Measurements from ENCODE around the gene RPL10.
A peak's percentile ranks its signal among the peaks of the same experiment; 100 is the strongest.
"Not testable (repeated sequence)": the region's sequence is repeated elsewhere in the genome, so short reads cannot be mapped to it uniquely, and the experiment has no call there.

Gene RPL10

DNA sequence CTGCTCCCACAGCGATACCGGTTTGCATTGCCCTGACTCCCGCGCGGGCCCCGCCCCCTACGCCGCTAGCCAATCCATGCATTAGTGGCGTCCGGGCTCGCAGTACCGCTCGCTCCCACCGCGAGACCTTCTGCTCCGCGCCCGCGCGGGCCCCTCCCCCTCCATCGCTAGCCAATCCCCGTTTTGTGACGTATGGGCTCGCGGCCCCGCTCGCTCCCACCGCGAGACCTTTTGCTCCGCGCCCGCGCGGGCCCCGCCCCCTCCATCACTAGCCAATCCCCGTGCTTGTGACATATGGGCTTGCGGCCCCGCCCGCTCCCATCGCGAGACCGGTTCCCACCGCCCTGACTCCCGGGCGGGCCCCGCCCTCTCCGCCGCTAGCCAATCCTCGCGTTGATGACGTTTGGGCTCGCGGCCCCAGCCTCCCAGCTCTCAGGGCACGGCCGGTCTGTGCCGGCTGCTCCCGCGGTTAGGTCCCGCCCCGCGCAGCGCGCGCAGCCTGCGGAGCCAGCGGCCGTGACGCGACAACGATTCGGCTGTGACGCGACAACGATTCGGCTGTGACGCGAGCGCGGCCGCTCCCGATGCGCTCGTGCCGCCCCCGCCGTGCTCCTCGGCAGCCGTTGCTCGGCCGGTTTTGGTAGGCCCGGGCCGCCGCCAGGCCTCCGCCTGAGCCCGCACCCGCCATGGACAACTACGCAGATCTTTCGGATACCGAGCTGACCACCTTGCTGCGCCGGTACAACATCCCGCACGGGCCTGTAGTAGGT is 19.2 kb upstream of the RPL10 start, which contains the start of gene EMD:
EMD (plus strand) TSS at position 497 of the 770 bp plus-strand sequence; CDS start at position 687, 190 bp downstream.
- DNase-seq, result peak; percentile 86 to 89

DNA sequence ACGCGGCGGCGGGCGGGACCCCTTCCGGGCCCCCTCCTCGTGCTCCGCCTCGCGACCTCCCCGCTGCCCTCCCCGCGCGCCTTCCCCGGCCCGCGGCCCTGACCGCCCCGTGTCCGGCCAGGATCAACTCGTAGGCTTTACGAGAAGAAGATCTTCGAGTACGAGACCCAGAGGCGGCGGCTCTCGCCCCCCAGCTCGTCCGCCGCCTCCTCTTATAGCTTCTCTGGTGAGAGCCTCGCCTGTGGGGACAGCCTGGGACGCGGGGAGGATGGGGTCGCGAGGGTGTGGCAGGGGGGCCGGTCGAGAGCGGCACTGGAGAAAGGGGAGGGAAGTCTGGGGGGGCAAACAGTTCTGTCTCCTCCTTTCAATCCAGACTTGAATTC is 18.6 kb upstream of the RPL10 start:
- no peak for DNase-seq

DNA sequence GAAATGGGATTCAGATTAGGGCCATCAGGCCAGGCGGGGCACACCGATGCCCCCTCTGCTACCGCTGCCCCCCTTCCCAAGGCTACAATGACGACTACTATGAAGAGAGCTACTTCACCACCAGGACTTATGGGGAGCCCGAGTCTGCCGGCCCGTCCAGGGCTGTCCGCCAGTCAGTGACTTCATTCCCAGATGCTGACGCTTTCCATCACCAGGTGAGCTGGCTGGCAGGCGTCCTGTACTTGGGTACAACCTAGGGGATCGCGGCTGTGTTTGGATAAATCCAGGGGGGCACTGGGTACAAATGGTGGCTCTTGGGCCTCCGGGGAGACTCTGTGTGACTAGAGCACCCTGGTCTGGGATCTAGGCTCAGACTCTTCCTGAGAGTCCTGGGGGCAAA is 18.0 kb upstream of the RPL10 start:
- DNase-seq, result no peak

DNA sequence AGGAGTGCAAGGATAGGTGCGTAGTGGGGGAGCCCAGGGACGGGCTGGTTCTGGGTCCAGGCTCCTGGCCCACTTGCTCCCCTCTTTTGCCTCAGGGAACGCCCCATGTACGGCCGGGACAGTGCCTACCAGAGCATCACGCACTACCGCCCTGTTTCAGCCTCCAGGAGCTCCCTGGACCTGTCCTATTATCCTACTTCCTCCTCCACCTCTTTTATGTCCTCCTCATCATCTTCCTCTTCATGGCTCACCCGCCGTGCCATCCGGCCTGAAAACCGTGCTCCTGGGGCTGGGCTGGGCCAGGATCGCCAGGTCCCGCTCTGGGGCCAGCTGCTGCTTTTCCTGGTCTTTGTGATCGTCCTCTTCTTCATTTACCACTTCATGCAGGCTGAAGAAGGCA is 17.4 kb upstream of the RPL10 start:
- no peak for DNase-seq

DNA sequence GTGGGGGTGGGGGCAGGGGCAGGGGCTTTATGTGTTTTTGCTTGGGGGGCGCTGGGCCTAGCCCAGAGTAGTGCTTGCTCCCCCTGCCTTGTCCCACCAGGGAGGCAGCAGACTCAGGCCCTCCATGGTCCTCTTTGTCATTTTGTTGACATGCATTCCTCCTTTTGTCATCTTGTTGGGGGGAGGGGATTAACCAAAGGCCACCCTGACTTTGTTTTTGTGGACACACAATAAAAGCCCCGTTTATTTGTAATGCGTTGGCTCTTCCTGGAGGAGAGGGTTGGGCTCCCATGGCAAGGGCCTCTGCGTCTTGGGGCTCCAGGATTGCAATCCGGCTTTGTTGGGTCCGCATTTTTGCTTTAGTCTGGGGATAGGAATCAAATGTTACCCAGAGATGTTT is 16.9 kb upstream of the RPL10 start:
- no peak for DNase-seq

DNA sequence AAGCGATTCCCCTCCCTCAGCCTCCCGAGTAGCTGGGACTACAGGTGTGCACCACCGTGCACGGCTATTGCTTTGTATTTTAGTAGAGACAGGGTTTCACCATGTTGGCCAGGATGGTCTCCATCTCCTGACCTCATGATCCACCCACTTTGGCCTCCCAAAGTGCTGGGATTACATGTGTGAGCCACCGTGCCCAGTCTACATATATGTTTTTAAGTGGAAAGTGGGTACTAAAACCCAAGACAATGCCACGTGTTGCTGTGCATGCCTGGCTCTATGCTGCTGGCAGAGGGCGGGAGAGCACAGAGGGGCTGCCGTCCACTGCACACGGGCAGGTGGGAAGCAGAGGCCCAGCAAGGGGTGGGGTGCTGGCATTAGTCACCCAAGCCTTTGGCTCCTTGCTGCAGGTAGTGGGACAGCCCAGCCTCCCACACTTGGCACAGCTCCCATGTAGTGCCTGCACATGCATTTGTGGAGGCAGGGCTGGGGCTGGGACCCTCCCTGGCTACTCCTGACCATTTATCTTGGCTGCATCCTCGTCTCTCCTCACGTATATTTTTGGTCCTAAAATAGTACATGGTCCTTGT is 15.6 kb upstream of the RPL10 start:
- no peak for DNase-seq

DNA sequence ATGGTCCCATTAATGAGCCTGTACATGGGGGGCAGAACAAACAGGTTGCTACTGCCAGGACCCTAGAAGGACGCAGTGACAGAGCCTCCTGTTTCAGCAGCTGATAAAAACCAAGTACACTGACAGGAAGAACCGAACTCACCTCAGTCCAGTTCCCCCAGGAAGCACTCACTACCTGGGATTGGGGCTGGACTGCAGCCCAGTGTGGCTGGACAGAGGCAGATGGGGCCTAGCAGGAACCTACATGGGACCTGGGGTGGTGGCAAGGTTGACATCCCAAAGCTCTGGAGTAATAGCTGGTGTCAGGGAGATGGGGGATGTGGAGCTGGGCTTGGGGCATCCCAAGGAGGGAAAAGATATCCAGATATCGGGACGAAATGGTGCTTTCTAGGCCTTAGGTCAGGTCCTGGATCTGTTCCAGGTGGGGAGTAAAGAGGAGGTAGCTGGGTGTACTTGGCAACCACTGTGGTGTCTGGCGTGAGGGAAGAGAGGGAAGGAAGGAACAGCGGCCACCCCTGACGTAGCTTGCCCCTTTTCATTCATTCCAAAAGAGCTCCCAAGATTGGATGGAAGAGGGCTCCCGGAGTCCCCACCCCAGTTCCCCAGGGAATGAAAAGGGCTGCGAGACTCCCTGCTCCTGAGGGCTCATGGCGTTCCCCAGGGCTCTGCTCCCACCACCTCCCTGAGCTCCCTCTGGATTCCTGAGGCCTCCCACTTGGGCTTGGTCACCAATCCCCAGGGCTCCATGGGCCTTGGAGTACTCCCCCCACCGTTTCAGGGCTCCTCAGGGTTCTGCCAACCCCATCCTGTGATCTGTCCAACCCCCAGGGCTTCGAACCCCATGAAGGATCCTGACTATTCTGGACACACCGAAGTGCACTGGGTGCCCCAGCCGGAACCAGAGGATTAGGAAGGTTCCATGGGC is 14.6 kb upstream of the RPL10 start:
- DNase-seq, result no peak

DNA sequence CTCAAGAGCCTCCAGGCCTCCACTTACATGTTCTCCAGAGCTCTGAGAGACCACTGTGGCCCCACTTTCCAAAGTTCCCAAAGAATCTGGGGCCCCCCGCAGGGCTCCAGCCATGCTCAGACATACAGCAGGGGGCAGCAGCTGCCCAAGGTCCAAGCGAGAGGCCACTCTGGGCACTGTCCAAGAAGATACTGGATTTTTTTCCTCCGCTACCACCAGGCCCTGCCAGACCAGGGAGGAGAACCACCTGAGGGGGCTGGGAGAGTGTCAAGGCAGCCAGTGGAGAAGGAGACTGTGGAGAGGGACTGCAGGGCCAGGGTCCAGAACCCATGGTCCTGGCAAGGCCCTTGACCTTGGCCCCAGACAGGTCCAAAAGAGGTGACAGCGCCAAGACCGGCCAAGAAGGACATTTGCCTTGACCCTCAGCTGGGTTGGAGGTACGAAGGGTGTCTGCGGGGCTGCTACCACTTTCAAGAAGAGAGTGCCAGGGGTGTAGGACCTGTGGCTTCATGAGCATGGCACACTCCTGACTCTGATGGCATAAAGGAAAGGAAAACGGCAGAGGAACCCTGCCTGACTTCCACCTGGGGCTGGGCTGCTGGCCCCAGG is 13.8 kb upstream of the RPL10 start:
- no peak for DNase-seq

DNA sequence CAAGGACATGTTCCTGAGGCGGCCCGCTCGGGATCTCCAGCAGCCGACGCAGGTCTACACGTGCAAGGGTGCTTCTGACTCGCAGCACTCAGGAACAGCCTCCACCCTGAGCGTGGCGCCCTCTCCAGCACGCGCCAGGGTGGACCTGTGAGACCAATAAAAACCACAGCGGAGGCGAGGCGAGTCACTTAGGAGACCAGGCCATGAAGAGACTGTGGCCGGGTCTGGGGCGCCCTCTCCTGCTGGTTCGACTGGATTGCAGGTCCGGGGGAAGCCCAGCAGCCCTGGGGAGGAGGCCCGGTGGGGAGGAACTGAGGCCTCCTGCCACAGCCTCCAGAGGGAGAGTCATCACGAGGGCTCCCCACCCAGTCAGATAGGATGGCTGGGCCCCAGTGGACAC is 10.1 kb upstream of the RPL10 start:
- not testable (repeated sequence) for DNase-seq

DNA sequence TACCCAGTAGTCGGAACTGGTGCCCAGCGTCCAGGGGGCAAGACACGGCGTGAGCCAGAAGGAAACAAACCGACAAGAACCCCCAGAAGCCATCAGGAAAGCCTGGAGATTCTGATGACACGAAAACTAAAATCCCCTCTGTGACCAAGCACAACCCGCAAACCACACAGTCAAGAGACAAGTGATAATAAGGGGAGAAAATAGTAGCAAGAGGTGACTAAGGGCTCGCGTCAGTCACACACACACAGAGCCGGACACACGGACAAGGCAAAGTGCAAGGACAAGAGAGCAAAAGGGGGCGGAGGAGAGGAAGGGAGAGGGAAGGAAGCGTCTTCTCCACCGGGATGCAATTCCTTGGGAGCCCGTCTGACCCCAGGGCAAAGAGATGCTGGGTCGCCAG is 9.5 kb upstream of the RPL10 start:
- DNase-seq, result not testable (repeated sequence)

DNA sequence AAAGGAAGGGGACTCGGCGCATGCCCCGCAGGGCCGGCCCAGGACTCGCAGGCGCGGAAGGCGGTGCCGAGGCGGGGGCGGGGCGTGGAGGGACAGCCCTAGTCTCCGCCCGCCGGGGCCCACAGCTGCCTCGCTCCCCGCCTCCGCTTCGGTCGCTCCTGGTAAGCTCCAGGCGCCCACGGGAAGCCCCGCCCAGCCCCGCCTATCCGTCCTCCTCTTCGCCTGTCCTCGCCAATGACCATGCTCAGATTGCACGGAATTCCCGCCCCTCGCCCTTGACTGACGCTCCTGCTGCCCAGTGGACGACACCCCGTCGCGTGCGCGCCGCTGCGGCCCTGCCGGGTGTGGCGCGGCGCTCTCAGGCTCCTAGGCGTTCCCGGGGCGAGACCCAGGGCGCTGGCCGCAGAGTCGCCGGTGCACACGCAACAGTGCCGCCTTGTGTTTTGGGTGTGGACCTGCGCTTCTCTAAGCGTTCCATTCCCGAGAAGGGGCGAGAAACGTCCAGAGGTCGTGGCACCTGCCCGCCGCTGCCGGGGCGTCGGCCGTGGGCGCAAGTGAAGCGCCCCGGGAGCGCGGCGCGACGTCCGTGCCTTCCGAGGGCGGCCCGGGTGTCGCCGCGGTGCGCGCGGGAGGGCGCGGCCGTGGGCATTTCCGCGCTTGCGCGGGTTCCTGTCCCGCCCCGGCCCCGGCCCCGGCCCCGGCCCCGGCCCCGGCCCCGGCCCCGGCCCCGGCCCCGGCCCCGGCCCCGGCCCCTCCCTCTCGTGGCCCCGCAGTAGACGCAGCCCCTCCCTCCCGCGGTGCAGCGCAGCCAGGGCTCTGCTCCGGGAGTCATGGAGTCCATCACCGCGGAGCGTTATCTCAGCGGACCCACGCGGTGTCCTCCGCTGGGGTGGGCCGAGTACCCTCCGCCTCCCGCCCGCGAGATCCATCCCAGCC is 8.1 kb upstream of the RPL10 start:
- not testable (repeated sequence) for DNase-seq

DNA sequence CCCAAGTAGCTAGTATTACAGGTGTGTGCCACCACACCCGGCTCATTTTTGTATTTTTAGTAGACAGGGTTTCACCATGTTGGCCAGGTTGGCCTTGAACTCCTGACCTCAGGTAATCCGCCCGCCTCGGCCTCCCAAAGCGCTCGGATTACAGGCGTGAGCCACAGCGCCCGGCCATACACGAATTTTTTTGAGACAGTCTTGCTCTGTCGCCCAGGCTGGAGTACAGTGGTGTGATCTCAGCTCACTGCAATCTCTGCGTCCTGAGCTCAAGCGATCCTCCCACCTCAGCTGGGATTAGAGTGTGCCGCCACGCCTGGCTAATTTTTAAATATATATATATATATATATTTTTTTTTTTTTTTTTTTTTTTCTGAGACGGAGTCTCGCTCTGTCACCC is 1.8 kb upstream of the RPL10 start:
- DNase-seq, result not testable (repeated sequence)

DNA sequence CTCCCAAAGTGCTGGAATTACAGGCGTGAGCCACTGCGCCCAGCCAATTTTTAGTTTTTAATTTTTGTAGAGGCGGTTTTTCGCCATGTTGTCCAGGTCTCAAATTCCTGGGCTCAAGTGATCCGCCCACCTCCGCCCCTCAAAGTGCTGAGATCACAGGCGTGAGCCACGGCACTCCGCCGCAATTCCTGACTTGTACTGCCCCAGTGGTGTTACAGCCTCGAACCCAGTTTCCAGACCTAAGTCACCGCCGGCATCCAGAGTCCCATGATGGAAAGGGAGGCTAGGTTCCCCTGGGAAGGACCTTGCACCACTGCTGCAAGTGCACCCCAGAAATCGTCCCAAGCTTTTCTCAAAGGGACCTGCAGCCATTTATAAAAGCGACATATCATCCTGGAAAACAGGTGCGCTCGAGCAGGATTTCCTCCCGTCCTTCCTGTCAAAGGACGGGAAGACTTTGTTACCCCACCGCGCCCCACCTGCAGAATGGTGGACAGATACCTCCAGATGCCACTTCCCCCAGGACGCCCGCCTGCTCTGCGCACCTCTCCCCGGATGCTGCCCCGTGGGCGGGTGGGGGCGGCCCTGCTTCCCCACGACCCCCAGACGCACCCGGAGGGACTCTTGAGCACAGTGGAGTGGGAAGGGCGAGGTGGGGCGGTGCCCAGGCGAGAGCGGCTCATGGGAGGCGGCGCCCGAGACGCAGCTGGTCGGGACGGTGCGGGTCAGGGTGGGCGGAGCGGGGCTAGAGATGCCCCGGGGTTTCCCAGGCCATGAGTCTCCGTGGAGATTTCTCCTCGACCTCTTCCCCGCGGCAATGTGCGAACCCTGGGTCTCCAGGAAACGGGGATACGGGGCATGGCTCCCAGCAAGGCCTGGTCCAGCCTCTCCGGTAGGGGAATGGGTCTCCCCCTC is 947 bp upstream of the RPL10 start:
- DNase-seq, result peak in 1 of 2 experiments; percentile 23

DNA sequence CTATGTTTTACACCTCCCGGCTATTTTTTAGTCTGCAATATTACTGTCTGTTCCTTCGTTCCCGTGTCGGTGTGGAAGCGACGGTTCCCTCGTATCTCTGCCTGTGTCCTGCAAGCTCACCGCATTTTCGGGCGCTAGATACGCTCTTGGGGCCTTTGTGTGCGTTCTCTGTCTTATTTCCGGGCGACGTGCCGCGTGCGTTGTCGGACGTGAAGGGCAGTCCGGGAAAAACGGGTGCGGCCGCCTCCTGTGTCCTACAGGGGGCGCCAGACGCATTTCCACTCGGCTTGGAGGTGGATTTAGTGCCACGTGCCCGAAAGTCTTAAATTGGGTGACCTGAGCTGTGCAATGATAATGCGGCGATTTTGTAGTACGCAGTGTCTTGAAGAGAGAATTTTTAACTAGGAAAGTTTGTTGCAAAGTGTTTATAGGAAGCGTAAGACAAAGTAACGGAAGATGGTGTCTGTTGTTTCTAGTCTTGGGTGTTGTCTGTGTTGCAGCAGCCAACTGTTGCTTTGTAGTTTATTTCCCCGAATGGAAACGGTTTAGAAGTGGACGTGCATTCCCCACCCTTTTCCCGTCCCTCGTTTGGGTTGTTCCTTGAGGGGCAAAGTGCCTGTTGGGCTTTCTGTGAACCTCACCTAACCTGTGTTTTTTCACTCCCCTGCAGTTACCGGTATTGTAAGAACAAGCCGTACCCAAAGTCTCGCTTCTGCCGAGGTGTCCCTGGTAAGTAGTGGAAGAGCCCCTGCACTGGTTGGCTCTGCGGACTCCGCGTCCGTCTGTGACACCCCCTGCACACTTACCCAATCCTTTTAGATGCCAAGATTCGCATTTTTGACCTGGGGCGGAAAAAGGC is 720 bp downstream of the RPL10 start:
- DNase-seq, result peak; percentile 49 to 51

DNA sequence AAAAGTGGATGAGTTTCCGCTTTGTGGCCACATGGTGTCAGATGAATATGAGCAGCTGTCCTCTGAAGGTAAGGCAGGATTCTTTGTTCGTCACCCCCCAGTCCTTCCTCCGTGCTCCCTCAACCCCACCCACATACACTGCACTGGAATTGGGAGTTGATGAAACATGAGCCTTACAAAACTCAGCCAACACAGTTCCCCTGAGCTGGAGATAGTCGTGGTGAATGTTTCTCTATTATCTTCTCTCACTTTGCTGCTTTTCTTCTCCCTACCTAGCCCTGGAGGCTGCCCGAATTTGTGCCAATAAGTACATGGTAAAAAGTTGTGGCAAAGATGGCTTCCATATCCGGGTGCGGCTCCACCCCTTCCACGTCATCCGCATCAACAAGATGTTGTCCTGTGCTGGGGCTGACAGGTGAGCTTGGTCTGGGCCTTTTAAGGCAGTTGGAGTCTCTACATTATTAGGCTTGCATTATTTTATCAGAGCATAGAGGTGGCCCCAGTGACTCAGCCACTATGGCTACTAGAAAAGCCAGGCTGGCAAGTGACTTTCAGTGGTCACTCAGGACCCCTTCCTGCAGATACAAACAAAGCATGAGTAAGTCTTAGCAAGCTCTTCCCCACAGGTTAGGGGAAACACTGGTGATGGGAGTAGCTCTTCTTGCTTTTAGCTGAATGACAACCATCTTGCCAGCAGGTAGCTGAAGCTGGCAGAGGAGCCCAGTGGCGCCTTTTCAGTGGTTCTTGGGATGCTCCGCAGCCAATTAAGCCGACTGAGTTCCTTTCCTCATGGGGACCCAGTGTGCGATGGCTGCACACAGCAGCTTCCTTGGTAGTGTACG is 1.6 kb downstream of the RPL10 start:
- DNase-seq, result no peak

DNA sequence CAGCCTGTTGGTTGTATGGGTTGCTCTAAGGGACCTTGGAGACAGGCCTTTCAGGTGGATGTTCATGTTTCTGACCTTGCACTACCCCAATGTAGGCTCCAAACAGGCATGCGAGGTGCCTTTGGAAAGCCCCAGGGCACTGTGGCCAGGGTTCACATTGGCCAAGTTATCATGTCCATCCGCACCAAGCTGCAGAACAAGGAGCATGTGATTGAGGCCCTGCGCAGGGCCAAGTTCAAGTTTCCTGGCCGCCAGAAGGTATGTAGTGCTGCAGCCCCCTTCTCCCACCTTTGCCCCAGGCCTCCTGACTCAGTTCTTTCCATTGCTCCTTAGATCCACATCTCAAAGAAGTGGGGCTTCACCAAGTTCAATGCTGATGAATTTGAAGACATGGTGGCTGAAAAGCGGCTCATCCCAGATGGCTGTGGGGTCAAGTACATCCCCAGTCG is 2.2 kb downstream of the RPL10 start:
- DNase-seq, result not testable (repeated sequence)

DNA sequence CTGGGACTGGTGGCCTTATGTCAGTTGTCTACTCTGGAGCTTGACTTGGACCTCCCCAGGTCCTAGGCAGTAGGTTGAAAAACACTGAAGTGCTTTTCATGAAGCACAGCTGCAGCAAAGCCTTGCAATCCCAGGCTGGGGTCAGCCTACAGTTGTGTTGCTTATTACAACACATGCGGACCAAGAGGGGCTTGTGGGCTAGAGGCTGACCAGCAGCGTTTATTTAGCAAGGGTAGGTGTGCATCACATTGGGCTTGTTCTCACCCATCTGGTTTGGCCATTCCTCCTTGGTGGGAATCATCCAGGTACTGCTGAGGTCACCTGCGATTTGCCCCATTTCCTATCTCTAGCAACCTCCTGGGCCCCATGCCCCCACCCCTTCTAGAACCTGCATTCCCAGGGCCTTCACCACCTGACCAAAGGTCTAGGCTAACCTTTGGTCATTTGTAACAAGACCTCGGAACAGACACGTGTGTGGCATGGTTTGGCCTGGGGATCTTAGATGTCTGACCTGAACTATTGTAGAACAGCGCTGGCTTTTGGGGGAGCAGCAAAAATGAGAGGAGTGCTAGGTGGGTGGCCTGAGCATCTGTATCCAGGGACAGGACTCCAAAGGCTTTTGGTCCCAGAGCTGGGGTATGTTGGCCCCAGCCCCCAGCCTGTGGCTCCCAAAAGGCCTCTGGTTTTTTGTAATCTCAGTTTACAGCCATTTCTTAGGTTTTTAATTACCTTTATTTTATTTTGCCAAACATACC is 3.0 kb downstream of the RPL10 start:
- no peak for DNase-seq
